Putamen (tissue), 1 donor: ENCODE data around the gene FYCO1.

Source experiments
- DNase-seq: peaks from one replicate; pipeline ENCODE4 v3.0.0-alpha.2; 2016; ENCODE audit warnings: low spot score

The FYCO1 gene

DNA sequence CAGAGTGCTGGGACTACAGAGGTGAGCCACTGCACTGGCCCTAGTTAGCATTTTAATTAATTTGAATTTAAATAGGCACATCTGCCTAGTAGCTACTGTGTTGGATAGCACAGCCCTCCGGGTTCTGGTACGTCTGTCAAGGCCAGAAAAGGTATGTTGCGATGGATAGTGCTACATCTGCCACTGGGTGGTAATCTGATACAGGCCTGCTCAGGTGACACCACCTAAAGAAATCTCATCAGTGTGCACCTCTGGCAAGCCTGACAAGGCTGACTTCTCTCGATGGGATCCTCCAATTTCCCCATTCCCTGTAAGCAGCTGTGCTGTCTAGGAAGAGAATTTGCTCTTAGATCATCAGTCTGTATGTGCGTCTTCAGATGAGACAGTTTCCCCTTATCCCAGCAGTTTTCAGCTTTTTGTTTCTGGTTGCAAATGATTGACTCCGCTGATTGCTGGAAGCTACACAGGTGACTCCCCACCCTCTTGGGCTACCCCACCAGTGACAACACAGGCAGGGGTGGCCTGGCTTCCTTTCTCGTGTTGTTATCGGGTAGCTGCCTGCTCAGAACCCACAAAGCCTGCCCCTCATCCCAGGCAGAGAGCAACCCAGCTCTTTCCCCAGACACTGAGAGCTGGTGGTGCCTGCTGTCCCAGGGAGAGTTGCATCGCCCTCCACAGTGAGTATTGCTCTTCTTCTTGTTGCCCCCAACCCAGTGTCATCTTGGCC lies 109.5 kb downstream of the FYCO1 start, which contains the start of gene CCR9:
Gene CCR9, plus strand, starts transcription at position 565 of the 727 bp plus-strand sequence. CDS start 8,391 bp downstream, outside the sequence.
- no peak for DNase-seq

DNA sequence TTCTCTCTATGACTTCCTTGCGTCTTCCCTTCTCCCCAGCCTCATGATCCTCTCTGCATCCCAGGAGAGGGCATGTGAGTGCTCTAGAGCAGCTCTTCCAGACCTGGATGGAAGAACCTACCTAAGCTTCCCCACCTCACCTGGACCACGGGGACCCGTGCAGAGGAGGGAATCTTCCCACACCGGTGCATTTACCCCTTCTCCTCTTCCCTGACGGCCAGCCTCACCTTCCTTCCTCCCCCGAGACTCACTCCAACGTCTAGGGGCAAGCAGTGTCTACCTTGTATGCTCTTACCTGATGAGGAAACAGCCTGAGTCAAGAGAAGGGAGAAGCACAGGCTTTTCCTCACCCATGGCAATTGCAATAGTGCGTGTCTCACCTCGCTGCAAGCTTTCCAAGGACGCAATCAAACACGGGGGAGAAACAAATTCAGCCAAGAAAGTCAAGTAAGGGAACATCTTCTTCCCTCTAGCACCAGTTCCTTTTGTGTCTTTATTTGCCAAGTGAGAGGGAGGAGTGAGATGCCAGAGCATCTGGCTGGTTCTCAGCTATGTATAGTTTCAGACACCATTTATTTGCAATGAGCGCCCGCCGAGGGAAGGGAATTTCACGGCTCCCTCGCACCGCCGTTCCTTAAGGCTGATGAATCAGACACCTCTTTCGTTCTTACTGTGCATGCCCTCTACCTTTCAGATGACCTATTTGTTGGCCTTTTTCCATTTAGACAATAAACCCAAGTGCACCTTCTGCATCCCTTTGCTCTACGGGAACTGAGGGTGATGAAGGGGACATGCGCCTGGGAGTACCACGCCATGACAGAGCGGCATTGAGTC lies 111.0 kb downstream of the FYCO1 start:
- DNase-seq, result no peak

DNA sequence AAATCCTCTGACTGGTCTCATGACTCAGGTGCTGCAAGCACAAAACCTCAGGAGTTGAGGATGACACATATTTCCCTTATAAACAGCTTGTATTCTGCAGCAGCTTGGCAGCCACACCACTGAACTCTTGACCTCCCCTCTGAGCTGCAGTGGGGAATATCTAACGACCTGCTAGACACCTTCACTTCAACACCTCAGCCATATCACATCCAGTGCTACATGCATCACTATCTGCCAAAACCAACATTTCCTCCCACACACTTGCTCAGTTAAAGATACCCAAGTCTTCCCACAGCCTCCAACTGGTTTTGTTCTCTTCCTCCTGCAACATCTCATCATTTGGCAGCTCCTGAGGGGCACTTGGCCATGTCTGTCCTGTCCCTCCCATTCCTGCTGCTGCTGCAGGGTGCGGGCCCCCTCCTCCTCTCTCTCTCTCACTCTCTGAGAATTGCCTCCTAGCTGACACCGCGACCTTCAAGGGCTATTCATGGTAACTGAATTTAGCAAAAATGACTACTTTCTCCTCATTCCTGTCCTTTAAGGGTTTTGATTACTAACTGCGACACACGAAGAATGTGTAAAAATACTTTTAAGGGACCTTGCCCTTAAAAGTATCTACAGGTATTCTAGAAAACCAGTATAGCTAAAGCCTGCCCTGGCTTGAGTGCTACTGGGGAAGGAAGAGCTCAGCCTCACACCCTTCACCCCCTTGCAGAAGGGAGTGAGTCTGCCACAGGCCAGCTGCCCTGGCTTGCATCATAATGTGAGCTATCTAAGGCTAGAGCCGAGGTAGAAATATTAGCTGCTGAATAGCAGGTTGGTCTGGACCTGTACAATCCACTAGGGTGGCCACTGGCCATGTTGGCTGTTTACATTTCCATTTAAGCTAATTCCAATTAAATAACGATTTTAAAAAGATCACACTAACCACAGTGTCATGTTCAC lies 114.3 kb downstream of the FYCO1 start:
- DNase-seq, result no peak

DNA sequence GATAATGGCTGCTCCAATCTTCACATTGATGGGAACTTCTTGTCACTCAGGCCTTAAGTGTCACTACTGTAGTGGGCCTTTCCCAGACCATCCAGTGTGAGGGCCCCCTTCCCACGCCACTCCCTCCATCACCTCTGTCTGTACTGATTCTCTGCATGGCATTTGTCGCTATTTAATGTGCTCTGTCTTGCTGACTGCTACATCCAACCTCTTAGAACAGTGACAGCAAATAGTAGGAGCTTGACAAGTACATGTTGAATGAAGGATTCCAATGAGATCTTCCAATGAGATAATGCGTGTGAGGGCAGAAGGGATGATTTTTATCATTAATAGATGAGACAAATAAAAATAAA lies 114.9 kb downstream of the FYCO1 start:
- DNase-seq, result no peak

DNA sequence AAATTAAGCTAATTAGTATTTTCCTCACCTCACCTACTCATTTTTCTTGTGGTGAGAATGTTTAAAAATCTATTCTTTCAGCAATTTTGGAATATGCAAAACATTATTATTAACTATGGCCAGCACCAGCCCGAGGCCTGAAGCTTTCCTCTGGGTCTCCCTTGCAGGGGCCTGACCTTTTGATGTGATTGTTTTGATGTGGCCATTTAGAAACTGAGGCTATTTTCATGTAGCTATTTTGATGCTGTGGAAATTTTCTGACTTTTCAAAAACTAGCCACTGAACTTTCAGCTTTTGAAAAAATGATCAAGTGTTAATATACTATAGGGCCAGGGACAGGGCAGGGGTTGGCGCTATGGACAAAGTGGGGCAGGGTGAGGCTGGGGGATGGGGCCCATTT lies 117.5 kb downstream of the FYCO1 start:
- no peak for DNase-seq

DNA sequence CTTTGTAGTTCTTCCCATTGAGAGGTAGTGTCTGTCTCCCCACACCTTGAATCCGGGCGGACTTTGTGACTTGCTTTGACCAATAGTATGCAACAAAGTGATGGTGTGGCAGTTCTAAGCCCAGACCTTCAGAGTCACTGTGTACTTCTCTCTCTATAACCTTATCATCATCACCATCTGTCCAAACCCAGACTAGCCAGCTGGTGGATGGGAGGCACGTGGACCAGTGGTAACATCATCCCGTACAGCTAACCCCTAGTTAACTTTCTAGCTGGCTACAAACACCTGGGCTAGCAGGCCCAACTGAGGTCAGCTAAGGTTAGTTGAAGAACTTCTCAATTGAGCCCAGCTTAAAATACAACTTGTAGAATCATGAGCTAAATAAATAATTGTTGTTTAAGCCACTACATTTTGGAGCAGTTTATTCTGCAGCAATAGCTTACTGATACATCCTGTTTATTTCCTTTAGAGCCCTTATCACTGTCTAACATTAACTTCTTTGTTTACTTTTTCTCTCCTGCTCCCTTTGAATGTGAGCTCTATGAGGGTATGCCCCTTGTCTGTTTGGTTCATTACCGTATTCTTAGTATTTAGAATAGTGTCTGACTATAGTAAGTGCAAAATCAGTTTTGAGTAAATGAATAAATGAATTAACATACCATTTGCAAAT lies 120.8 kb downstream of the FYCO1 start:
- no peak for DNase-seq

DNA sequence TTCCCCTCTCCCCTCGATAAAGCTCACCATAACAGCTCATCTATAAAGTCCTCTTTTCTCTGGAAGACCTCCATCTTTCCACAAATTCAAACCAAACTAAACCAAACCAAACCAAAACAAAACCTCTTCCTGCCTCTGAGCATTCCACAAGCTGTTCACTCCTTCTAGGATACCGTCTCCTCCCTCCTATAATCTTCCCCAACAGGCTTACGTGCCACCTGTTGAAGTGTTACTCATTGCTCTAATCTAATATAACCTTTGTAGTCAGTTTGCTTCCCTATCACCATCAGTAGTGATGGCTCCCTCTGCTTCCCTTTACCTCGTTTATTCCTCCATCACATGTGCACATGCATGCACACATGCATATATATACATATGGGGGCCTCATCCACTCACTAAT lies 122.0 kb downstream of the FYCO1 start:
- no peak for DNase-seq

DNA sequence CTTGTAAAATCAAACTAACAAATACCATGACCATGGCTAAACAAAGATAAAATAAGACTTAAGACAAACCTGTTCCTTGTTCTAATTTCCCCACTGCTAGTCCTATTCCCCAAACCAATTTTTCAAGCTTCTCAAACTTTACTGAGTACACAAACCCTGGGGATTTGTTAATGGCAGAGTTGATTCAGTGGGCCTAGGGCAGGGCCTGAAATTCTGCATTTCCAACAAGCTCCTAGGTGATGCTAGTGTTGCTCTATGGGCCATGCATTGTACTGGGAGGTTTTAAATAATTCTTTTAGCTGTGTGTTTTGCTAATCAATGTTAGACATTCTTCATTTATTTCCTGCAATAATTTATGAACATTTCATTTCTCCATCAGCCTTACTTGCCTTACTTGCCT lies 122.6 kb downstream of the FYCO1 start:
- DNase-seq, result no peak

DNA sequence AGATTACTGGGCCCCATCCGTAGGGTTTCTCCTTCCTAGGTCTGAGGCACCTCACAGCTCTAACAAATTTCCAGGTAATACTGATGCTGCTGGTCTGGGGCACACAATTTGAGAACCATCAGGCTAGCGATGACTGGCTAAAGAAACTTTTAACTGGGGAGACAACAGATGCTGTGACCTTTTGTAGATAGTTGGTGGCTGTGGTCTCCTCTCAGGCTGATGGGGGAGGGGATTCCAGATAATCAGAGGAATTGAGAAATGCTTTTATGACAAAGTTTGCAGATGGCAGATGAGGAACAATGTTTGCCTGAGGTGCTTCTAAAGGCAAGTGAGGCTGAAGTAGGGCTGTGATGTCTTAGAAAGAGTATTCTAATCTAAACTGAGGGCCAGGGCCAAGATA lies 123.1 kb downstream of the FYCO1 start:
- no peak for DNase-seq

DNA sequence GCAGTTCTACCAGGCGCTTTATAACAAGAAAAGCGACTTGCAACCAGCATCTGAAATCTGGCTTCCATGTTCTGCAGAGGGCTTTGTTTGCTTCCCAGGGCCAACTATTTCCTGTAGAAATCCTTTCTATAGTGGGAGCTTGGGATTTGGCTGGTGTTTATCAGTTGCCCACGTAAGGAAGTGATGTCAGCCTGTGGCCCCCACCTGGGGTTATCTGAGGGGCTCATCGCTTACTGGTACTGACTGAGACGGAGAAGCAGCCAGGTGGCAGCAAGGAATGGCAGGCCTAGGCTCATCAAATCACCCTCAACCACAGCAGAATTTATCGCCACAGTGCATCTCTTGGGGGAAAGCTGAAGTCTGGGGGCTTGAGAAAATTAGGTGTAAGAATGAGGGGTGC lies 123.8 kb downstream of the FYCO1 start:
- DNase-seq, result no peak

DNA sequence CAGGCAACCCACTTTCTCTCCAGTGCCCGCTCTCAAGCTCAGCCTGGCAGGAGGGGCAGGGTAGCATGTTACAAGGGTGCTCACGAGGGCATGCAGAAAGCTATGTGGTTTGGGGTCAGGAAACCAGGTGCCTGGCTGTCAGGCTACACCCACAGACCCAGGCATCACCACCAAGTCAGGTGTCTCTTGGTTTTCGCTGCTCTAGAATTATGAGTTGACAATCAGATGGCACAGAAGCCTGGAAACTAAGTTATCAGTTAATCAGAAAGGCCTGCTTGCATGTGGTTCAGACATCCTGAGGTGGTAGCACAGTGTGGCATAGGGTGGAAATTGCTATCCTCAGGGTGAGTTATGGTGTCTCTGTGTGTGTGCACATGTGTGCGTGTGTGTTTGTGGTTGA lies 125.5 kb downstream of the FYCO1 start:
- DNase-seq, result no peak

DNA sequence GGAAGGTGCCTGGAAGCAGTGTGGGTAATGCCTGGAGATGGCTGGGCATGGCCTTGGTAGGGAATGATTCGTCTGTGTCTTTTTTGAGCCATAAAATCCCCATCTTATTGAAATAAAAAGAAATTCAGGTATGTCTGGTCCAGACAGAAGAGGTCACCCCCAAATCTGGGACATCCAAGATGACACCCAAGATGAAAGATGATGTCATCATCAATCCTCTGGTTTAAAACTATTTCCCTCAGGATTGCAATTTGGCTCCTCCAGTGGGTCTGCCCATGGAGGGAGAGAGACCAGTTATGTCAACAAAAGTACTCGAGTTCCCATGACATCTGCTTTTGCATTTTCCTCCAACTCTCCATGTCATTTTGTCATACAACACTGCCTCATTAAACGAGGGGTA lies 126.0 kb downstream of the FYCO1 start:
- no peak for DNase-seq

DNA sequence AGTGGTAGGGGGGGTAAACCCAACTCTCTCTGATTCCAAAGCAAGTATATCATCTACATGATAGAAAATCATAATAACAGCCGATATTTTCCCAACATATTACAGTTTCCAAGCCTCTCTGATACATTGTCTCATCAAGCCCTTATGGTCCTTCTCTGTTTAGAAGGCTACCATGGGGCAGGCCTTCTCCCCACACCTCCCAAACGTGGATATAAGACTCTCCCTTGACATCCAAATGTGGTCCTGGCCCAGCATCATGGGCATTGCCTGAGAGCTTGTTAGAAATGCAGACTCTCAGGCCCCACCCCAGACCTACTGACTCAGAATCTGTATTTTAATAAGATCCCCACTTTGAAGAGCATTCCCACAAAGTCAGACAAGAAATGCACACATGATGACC lies 127.0 kb downstream of the FYCO1 start:
- DNase-seq, result no peak

DNA sequence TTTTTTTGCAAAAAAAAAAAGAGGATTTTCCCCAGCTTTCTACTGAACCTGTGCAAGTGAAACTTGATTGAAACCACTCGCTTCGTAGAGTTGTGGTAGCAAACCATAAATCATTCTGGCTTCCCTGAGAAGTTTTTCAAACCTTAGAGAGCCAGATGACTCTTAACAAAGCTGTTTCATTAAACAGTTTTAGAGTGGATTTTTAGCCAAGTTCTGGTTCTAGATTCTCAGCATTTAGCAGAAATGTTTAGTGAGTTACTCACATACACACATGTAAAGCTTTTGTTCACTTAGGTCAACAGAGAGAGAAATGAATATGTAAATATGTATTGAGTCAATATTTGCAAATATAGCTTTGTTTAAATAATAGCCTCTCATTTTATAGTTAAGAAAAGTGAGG lies 127.4 kb downstream of the FYCO1 start:
- DNase-seq, result no peak
